Left renal pelvis (tissue), 4 donors: ENCODE results near the gene HOXD10. TPM values are rescaled to one million over a fixed set of nuclear protein-coding genes. Genes with fewer than 3 reads are reported as not detected.

ENCODE experiments used
- DNase-seq, 4 donors: peaks; one replicate each; pipeline ENCODE4 v3.0.0-alpha.2; 2013; ENCODE audit warnings: low read depth in 4 of 4, low spot score in 3 of 4
- polyA plus RNA-seq, 4 donors: library from polyadenylated mRNA; unstranded; fragments of 120-200 nt; gene quantifications; one replicate each; pipeline ENCODE4 v1.2.1, GENCODE V29; 2013; ENCODE audit not compliant: insufficient read length in 4 of 4

The HOXD10 gene
- polyA plus RNA-seq, 4 donors: 127 to 194 (median 184) TPM

DNA sequence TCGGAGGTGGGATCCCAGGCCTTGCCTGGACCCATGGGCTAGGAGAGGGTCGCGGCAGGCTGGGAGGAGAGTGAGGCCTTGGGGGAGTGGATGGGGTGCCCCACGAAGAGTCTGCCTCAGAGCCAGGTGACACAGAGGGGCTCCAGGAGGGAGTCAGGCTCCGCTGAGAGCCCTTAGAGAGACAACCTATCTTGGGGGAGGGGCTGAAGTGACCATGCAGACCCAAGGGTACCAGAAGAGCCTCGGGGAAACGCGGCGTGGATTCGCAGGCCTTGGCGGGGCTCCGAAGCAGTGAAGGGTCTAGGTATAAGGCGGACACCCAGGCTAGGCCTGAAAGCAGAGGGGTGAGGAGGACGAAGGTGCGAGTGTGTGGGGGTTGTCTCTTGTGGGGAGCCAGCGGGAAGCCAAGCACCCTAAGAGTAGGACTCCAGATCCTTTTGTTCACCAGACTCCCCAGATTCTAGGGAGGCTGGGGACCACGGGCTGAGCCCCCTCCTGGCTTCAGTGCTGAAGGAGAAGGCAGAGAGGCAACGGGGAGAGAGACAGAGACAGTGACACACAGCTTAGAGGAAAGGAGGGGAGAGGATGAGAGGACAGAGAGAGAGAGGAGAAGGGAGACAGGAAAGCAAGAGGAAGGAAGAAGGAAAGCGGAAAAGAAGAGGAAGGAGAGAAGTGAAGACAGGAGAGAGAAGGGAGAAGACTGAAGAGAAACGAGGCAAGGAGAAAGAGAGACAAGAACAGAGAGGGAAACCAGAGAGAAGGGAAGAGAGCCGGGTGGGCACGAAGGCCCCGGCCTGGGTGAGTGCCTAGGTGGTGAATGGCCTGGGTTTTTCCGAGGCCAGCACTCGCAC is 10.6 kb upstream of the HOXD10 start:
- no peak for DNase-seq

- DNase-seq: no peak
Measured at GRCh38 chr2:176106581-176107539, 9.7 kb upstream of the HOXD10 start, which contains the start of gene HOXD11. Gene HOXD11, plus strand, starts transcription at chr2:176107280. Its CDS starts 76 bp downstream, at chr2:176107356.

DNA sequence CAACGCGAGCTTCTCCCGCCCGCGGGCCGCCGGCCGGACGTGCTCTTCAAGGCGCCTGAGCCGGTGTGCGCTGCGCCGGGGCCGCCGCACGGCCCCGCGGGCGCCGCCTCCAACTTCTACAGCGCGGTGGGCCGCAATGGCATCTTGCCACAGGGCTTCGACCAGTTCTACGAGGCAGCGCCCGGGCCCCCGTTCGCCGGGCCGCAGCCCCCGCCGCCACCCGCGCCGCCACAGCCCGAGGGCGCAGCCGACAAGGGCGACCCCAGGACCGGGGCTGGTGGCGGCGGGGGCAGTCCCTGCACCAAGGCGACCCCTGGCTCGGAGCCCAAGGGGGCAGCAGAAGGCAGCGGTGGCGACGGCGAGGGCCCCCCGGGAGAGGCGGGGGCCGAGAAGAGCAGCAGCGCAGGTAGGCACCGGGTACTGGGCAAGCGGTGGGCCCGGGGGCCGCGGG is 8.8 kb upstream of the HOXD10 start:
- no peak for DNase-seq

DNA sequence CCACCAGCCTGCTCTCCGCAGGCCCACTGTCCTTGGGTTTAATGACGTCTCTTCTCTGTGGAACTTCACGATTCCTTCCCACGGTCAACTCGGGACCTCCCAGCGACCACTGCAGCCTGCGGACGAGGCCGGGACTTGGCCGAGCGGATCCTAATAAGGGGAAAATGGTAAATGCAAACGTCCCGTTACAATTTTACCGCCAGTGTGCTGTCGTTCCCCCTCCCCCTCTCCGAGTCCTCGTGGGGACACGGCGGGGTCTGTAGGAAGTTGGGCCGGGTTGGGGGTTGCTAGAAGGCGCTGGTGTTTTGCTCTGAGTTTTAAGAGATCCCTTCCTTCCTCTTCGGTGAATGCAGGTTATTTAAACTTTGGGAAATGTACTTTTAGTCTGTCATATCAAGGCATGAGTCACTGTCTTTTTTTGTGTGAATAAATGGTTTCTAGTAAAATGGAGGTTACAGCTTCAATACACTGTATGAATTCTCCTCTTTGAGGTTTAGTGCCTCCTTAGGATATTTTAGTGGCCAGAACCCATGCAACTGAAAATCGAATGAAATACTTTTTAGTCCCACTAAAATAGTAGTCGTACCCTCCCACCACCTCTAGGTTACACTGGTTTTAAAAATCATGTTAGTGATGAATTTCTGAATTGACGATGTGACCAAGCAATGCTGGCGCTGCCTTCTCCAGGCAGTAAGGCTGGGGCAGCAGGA is 7.2 kb upstream of the HOXD10 start:
- no peak for DNase-seq

DNA sequence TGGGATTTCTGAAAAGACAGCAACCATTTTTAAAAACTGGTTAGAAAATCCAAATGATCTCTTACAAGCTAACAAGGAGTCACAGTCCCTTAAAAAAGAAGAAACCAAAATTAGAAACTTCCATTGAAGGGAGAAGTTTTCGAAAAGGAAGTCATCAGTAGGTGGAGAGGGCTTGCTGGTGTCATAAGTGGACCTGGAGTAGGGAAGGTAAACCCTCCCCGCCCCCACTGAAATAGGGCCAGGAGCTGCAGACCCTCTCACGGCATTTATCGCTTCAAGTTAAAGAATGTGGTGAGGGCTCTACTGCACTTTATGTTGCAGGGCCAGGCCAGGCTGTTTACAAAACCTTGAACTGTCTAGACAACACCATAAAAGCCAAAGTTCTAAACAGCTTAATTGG is 6.6 kb upstream of the HOXD10 start:
- DNase-seq: no peak

- no peak for DNase-seq
Measured at GRCh38 chr2:176110415-176111308, 5.9 kb upstream of the HOXD10 start.

- peak in 1 of 4 donors; percentile 86 for DNase-seq
Measured at GRCh38 chr2:176111309-176111663, 5.3 kb upstream of the HOXD10 start.

GRCh38 chr2:176111846-176112374 is 4.7 kb upstream of the HOXD10 start:
- no peak for DNase-seq

- no peak for DNase-seq
Measured at GRCh38 chr2:176112375-176113302, 3.9 kb upstream of the HOXD10 start.

- no peak for DNase-seq
Measured at GRCh38 chr2:176114120-176114929, 2.3 kb upstream of the HOXD10 start.

GRCh38 chr2:176114930-176115625 is 1.5 kb upstream of the HOXD10 start:
- no peak for DNase-seq

- no peak for DNase-seq
Measured at GRCh38 chr2:176117162-176117822, 714 bp downstream of the HOXD10 start.

DNA sequence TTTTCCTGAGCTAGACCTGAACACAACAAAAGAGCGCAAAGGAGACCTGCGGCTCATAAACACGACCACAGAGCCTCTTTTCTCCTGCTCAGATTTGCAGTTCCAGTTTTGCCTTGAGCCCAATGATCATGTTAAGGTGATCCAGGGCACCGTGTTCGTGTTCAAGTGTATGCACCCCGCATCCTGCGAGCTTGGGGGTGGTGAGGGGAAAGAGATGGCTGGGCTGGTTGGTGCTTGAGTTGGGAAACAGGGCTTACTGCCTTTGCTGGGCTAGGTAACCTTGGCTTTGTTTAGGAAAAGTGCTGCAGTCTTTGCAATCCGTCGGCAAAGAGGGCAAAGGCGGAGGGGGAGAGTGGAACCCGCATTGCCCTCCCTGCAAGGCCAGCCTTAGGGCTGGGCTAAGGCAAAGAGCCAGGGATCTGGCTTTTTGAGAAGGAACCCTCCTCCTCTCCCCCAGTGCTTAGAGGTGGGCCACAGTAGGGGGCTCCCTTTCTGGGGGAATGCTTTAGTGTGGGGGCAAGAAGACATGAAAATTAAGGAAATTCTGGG is 1.3 kb downstream of the HOXD10 start:
- DNase-seq: no peak

DNA sequence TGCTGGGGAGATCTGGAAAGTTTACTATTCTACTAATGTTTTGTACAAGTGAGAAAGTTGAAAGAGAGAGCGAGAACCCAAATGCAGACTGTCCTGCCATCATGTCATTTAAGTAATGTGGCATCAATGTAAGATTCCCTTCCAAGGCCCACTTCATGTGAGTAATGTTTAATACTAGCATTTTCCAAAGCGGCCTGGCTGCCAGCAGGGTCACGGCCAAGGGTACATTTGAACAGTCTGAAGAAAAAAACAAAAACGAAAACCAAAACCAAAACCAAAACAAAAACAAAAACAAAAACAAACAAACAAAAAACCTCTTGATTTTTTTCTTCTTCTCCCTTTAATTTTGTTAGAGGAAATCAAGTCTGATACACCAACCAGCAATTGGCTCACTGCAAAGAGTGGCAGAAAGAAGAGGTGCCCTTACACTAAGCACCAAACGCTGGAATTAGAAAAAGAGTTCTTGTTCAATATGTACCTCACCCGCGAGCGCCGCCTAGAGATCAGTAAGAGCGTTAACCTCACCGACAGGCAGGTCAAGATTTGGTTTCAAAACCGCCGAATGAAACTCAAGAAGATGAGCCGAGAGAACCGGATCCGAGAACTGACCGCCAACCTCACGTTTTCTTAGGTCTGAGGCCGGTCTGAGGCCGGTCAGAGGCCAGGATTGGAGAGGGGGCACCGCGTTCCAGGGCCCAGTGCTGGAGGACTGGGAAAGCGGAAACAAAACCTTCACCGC is 2.2 kb downstream of the HOXD10 start:
- DNase-seq: no peak
